Ovary (tissue), 9 donors: ENCODE measurements around the gene ZNF587. TPM values are rescaled to one million over a fixed set of nuclear protein-coding genes. Genes with fewer than 3 reads are reported as not detected.

Experiments
- DNase-seq, 5 donors: peaks; one replicate each; pipeline ENCODE4 v3.0.0-alpha.2; 2019 to 2020
- H3K27ac ChIP-seq, 2 donors: fragments of 200-600 bp; one replicate each; pipeline versions ENCODE4 v1.5.1 to v1.8.0; 2019 to 2022
- H3K27me3 ChIP-seq: fragments of 200-600 bp; one replicate; pipeline ENCODE4 v1.8.0; 2022
- H3K36me3 ChIP-seq: fragments of 200-600 bp; sonication (generic); one replicate; pipeline ENCODE4 v1.5.1; 2019
- H3K4me1 ChIP-seq: one replicate; pipeline ENCODE4 v1.8.1; 2013; ENCODE audit warnings: mild to moderate bottlenecking, moderate library complexity; ENCODE audit not compliant: insufficient read depth
- H3K4me3 ChIP-seq: fragments of 200-600 bp; sonication (generic); one replicate; pipeline ENCODE4 v1.5.1; 2017
- H3K9me3 ChIP-seq, 2 donors: fragments of 200-600 bp in 1 of 2; sonication (generic) in 1 of 2; one replicate each; pipeline versions ENCODE4 v1.5.1 to v1.8.1; 2013 to 2019; ENCODE audit warnings: mild to moderate bottlenecking in 1 of 2, moderate library complexity in 1 of 2
- EP300 ChIP-seq: sonication (generic); formaldehyde crosslinking; IDR thresholded peaks from one replicate; pipeline ENCODE4 v1.6.1; 2017; ENCODE audit warnings: antibody characterized with exemption
- POLR2A ChIP-seq: fragments of 450-650 bp; IDR thresholded peaks from one replicate; pipeline ENCODE4 v1.6.1; 2017; ENCODE audit warnings: antibody characterized with exemption, mild to moderate bottlenecking, moderate library complexity
- WGBS, 3 donors: extraction: QIAGEN DNeasy Blood & Tissue Kit in 1 of 3; methylation state at CpG; one replicate each; pipeline versions ENCODE4 v1.1.5 to v1.1.7; 2013 to 2017; 5-methylcytosine and 5-hydroxymethylcytosine counted together
- intact Hi-C, 4 donors: fragments of 100-400 bp; cut with DNase I; formaldehyde crosslinking; loops; one replicate each; pipeline versions ENCODE4 v1.11.0 to v1.15.1; 2022 to 2023
- polyA plus RNA-seq, 2 donors: library from polyadenylated mRNA; stranded (reverse); fragments of 200-250 nt in 1 of 2; fragments of 350-450 nt in 1 of 2; fragmentation: Illumina TruSeq in 1 of 2; extraction: RNeasy Lipid Tissue Mini Kit (QIAGEN cat#74804) in 1 of 2; gene quantifications; one replicate each; pipeline ENCODE4 v1.2.3, GENCODE V29; 2013 to 2014
- total RNA-seq, 7 donors: library from RNA; depleted of rRNA in 2 of 7; stranded (reverse); fragments of >200 nt in 2 of 7; fragmentation: NEBNext Ultra II Directional in 3 of 7; extraction: Animal tissue kit (Norgen Biotek cat#: 25700) in 3 of 7; gene quantifications; one replicate each; pipeline versions ENCODE4 v1.1.0 to v1.2.4, GENCODE V29; 2016 to 2023
- TF ChIP-seq, protein P1 (sequence below), 3 donors: fragments of 450-650 bp in 2 of 3; fragments of 200-600 bp in 1 of 3; IDR thresholded peaks; one replicate each; pipeline versions ENCODE4 v1.5.1 to v1.8.0; 2016 to 2022; ENCODE audit warnings: antibody characterized with exemption in 3 of 3, mild to moderate bottlenecking in 1 of 3
- donor health status: DM: no; HTN: no; CAD: no; lungs with moderate emphysema.
- donor health status: DM: no; HTN: no; CAD: no.
- donor health status: Bipolar disorder and iron deficiency.
- donor health status: DM: yes; HTN: yes; CAD: no.
- donor health status: DM: no; HTN: no; CAD: no.
- donor health status: DM: yes; HTN: yes; CAD: no.

The ZNF587 gene
- total and polyA plus RNA-seq, 9 donors: 12.3 to 41.6 (median 36.8) TPM

DNA sequence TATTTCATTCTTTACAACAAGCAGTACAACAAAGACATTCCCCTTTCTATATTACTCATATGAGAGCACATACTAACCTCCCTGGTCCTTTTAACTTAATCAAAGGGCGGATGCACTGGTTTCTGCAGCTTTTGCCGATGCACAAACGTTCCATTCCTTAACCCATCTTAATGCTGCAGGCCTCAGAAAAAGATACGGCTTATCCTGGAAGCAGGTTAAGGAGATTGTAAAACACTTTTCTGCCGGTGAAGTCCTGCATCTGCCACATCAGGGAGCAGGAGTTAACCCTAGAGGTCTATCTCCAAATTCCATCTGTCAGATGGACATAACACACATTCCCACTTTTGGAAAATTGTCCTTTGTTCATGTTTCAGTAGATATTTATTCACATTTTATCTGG lies 50.7 kb downstream of the ZNF587 start:
- H3K9me3 ChIP-seq: peaks cover 0 to 4% of the 10 kb centered on the region in 2 donors
- H3K4me3 ChIP-seq: no peak overlapping the region
- TF ChIP-seq, protein P1, sequence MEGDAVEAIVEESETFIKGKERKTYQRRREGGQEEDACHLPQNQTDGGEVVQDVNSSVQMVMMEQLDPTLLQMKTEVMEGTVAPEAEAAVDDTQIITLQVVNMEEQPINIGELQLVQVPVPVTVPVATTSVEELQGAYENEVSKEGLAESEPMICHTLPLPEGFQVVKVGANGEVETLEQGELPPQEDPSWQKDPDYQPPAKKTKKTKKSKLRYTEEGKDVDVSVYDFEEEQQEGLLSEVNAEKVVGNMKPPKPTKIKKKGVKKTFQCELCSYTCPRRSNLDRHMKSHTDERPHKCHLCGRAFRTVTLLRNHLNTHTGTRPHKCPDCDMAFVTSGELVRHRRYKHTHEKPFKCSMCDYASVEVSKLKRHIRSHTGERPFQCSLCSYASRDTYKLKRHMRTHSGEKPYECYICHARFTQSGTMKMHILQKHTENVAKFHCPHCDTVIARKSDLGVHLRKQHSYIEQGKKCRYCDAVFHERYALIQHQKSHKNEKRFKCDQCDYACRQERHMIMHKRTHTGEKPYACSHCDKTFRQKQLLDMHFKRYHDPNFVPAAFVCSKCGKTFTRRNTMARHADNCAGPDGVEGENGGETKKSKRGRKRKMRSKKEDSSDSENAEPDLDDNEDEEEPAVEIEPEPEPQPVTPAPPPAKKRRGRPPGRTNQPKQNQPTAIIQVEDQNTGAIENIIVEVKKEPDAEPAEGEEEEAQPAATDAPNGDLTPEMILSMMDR (IDR thresholded peaks at IDR 0.05): no peak
- TF ChIP-seq POLR2A (no peak), EP300 (no peak)
- H3K4me1 ChIP-seq: no peaks in the 10 kb centered on the region
- H3K36me3 ChIP-seq: no peaks in the 10 kb centered on the region
- intact Hi-C loops: no loop called here
- H3K27me3 ChIP-seq: no peaks in the 10 kb centered on the region
- DNase-seq: no peak
- 23 to 36% (median 28%) methylated on average over 5 of the region's 5 CpGs for WGBS, 3 donors
- H3K27ac ChIP-seq: no peak overlapping the region

DNA sequence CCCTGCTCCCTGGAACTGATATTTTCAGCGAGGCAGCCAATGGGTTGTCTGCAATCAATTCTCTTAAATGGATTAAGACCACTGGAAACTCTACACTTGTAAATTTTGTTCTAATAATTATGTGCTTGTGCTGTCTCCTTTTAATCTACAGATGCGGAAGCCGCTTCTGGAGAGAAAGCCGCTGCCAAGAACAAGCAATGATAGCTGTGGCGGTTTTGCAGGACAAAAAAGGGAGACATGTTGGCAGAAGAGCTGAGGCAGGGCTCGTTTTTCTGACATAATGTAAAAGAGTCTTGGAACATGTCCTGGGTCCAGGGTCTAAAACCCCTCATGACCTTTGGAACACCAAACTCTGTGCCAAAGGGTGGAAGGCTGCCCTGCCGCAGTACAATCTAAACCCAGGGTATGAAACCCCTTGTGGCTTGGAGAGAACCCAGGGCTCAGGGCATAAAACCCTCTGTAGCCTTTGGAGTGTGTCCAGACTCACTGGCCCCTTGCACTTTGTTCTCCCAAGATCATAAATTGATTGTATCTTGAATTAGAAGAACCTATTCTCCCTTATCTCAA lies 54.0 kb downstream of the ZNF587 start:
- no peak overlapping the region for H3K27ac ChIP-seq
- H3K27me3 ChIP-seq: no peaks in the 10 kb centered on the region
- no peaks in the 10 kb centered on the region for H3K36me3 ChIP-seq
- no peaks in the 10 kb centered on the region for H3K4me1 ChIP-seq
- peaks cover 0 to 12% of the 10 kb centered on the region in 2 donors for H3K9me3 ChIP-seq
- intact Hi-C loops: no loop called here
- WGBS, 3 donors: 57 to 62% (median 58%) methylated on average over 7 of the region's 7 CpGs
- DNase-seq: no peak
- H3K4me3 ChIP-seq: no peak overlapping the region
- TF ChIP-seq POLR2A (no peak), EP300 (no peak)
- TF ChIP-seq, protein P1 (IDR thresholded peaks at IDR 0.05): no peak

DNA sequence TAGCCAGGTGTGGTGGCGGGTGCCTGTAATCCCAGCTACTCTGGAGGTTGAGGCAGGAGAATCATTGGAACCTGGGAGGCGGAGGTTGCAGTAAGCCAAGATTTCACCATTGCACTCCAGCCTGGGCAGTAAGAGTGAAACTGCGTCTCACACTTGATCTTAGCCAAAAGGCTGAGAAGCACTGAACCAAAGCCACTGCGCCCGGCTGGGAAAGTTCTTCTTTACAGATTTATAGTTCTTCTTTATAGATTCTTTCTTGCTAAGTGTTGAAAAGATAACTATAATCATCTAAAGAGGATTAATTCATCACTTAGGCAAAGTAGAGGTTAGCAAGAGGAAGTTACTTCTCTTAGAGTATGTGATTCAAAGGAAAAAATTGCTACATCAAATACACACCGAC lies 55.6 kb downstream of the ZNF587 start:
- TF ChIP-seq POLR2A (no peak), EP300 (no peak)
- TF ChIP-seq, protein P1 (IDR thresholded peaks at IDR 0.05): no peak
- WGBS, 3 donors: 92 to 93% (median 93%) methylated on average over 6 of the region's 6 CpGs
- DNase-seq: no peak
- no peaks in the 10 kb centered on the region for H3K36me3 ChIP-seq
- H3K4me1 ChIP-seq: no peaks in the 10 kb centered on the region
- intact Hi-C loops: no loop called here
- H3K27ac ChIP-seq: no peak overlapping the region
- no peaks in the 10 kb centered on the region for H3K27me3 ChIP-seq
- H3K4me3 ChIP-seq: no peak overlapping the region
- peaks cover 0 to 24% of the 10 kb centered on the region in 2 donors for H3K9me3 ChIP-seq

DNA sequence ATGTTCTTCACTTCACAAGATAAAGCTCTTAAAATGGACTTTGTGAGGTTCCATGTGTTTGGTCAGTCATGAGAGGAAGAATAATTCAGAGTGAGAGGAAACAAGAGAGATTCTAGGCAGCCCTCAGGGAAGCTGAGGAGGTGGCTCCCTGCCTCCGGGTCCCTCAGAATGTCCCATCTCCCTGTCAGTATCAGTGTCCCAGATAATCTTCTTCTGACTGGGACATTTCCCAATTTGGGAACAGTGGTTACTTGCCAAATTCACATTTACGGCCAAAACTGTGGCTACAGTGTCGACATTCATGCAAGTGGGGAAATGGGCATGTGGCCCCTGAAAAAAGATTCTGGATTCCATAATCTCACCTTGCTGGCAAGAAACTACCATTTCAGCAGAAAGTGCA lies 57.7 kb downstream of the ZNF587 start:
- no peak overlapping the region for H3K27ac ChIP-seq
- no peaks in the 10 kb centered on the region for H3K36me3 ChIP-seq
- peaks cover 0 to 41% of the 10 kb centered on the region in 2 donors for H3K9me3 ChIP-seq
- H3K4me1 ChIP-seq: no peaks in the 10 kb centered on the region
- WGBS, 3 donors: 91 to 96% (median 96%) methylated on average over 3 of the region's 3 CpGs
- TF ChIP-seq, protein P1 (IDR thresholded peaks at IDR 0.05): no peak
- TF ChIP-seq EP300 (no peak), POLR2A (no peak)
- H3K4me3 ChIP-seq: no peak overlapping the region
- no peak for DNase-seq
- no peaks in the 10 kb centered on the region for H3K27me3 ChIP-seq
- intact Hi-C loops: no loop called here
